Stimulated activated CD4-positive, alpha-beta T cell treated with anti-CD3 and anti-CD28 coated beads, Interleukin-15, amount 100 ng/mL, for 48 hours (primary cell): ENCODE measurements around the gene YPEL1.
"Not testable (repeated sequence)": the region's sequence is repeated elsewhere in the genome, so short reads cannot be mapped to it uniquely, and the experiment has no call there.

ENCODE experiments used
- DNase-seq, 2 donors: peaks; one replicate each; pipeline ENCODE4 v3.0.0-alpha.2; 2020; ENCODE audit warnings: low read depth in 2 of 2

Gene YPEL1

GRCh38 chr22:21683401-21683811, 52.2 kb downstream of the YPEL1 start:
- no peak for DNase-seq

GRCh38 chr22:21682385-21683175, 53.0 kb downstream of the YPEL1 start:
- no peak for DNase-seq

- DNase-seq: no peak
Measured at GRCh38 chr22:21681566-21682370, 53.8 kb downstream of the YPEL1 start.

- no peak for DNase-seq
Measured at GRCh38 chr22:21680830-21681565, 54.6 kb downstream of the YPEL1 start.

GRCh38 chr22:21679383-21679782, 56.2 kb downstream of the YPEL1 start:
- no peak for DNase-seq

GRCh38 chr22:21678842-21679241, 56.8 kb downstream of the YPEL1 start:
- DNase-seq: not testable (repeated sequence)

GRCh38 chr22:21677606-21678443, 57.8 kb downstream of the YPEL1 start:
- DNase-seq: no peak

GRCh38 chr22:21674638-21675245, 60.9 kb downstream of the YPEL1 start:
- DNase-seq: no peak

- no peak for DNase-seq
Measured at GRCh38 chr22:21673534-21674321, 61.9 kb downstream of the YPEL1 start.

- no peak for DNase-seq
Measured at GRCh38 chr22:21672107-21672629, 63.4 kb downstream of the YPEL1 start.

- DNase-seq: no peak
Measured at GRCh38 chr22:21669026-21669425, 66.6 kb downstream of the YPEL1 start.

GRCh38 chr22:21666786-21667185, 68.8 kb downstream of the YPEL1 start:
- no peak for DNase-seq

GRCh38 chr22:21665047-21665851, 70.3 kb downstream of the YPEL1 start:
- DNase-seq: no peak

GRCh38 chr22:21663738-21664137, 71.9 kb downstream of the YPEL1 start:
- no peak for DNase-seq

GRCh38 chr22:21661991-21662390, 73.6 kb downstream of the YPEL1 start:
- DNase-seq: no peak

GRCh38 chr22:21660904-21661303, 74.7 kb downstream of the YPEL1 start:
- DNase-seq: no peak

GRCh38 chr22:21659864-21660525, 75.6 kb downstream of the YPEL1 start:
- DNase-seq: no peak

- peak; percentile 51 to 67 for DNase-seq
Measured at GRCh38 chr22:21657360-21658032, 78.1 kb downstream of the YPEL1 start.
